HG02678 (cell line): Measurements from ENCODE around the gene SSR3.

Experiments used
- ATAC-seq: cut with Tn5 transposase; IDR thresholded peaks from one replicate; pipeline ENCODE4 v1.9.1; 2021; ENCODE audit warnings: mild to moderate bottlenecking, moderate library complexity; ENCODE audit not compliant: unreplicated experiment

SSR3 gene

DNA sequence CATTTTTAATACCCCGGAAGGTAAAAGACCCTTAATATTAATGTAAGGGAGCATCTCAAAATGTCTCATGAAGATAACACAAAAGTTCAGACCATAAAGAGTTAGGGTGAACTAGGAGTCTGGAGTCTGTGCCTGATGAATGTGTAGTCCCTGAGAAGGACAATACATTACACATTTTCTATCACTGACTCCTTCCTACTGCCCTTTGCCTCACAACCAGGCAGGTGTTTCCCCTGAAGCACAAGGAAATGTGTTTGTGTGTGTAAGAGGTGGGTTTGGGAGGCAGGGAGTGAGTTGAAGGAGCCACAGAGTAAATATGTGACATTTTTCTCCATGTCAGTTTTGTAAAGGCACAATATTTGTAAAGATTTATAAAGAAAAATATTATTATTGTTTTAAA lies 59.1 kb downstream of the SSR3 start:
- ATAC-seq: no peak

DNA sequence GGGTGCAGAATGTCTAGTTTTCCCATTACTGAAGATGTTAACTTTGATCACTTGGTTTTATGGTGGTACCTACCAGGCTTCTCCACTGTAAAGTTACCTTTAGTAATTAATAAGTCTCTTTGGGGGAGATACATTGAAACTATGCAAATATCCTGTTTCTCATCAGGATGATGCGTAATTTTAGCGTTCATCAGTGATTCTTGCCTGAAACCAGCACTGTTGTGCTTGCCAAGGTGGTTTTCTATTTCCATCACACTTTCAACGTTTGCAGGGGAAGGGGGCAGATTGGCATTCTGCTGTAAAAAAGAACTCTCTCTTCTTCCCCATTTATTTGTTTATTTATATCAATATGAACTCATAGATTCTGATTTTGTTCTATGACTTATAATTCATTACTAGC lies 61.0 kb downstream of the SSR3 start:
- peak; percentile 40 for ATAC-seq

- ATAC-seq: no peak
Observed at GRCh38 chr3:156492801-156493261, 62.1 kb downstream of the SSR3 start.

- ATAC-seq: no peak
Observed at GRCh38 chr3:156491192-156491591, 63.7 kb downstream of the SSR3 start.
